ENCODE data around the gene SPDYE17.
"Not testable (repeated sequence)": the region's sequence is repeated elsewhere in the genome, so short reads cannot be mapped to it uniquely, and the experiment has no call there.

The SPDYE17 gene, protein sequence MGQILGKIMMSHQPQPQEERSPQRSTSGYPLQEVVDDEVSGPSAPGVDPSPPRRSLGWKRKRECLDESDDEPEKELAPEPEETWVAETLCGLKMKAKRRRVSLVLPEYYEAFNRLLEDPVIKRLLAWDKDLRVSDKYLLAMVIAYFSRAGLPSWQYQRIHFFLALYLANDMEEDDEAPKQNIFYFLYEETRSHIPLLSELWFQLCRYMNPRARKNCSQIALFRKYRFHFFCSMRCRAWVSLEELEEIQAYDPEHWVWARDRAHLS
- total RNA-seq, result 0 reads per million in 2 donors

DNA sequence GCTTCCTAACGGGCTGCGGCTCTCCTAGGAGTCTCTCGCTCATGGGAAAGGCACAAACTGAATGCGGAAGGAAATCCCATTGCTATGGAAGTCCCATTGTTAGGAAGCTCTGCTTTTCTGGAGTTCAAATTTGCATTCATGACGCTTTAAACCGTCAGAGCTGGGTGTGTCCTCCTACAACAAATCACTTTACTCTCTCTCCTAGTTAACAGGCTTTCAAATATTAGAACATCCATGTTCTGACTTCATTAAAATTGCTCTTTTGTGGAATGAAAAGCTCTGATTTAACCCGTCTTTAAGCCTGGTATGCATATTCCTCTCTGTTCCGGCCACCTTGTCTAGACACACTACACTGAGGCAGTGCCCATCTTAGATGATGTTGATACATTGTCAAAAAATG is at the start of gene SPDYE17:
SPDYE17 (minus strand) TSS at position 101 of the 400 bp plus-strand sequence. CDS start 1,791 bp downstream, outside the sequence.
- not testable (repeated sequence) for DNase-seq

DNA sequence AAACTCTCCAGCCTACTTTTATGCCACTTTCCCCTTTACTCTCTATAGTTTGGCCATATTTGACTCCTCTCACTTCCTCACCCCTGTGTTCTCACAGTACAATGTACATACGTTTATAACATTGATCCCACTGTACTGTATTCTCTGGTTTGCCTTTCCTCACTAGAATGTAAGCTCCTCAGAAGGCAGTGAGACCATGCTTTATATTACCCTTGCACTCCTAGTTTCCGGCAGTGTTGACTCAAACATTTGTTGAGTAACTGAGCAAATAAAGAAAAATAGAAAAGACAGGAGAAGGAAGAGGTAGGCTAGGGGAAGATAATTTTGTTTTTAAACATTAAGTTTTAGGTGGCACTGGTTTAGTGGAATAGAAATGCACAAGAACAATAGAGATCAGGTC is 48.1 kb upstream of the SPDYE17 start:
- not testable (repeated sequence) for DNase-seq

DNA sequence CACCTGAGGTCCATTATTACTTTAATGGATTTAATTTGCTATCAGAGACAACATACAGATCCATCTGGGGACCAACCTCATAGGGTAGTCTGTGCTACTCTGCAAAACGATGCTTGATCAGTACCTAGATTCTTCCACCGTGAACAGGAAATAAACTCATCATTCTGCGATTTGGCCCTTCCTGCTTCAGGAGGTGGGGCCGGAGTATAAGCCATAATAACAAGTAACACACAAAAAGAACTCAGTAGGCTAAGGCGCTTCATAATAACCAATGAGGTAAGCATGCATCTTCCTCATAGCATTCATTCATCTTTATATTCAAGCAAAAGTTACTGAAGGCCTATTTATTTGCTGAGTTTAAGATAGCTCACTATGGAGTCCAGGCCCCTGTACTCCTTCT is 47.5 kb upstream of the SPDYE17 start:
- peak in 1 of 5 experiments; percentile 3 for DNase-seq

DNA sequence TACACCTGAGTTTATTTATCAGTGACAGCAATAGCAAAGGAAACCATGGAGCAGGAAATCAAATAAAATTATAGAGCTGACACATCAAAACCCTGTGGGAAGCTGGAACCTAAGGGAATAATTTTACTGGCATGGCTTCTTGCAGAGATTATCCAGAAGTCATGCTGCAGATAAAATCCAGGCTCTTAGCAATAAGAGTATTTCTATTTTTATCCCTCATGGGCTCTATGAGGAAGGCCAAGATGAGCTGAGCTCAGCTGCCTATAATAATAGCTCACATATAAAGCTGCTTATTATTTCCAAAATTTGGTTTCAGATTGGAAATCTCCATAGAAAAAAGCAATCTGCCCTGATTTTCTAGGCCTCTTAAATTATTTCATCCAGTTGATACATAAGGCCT is 47.0 kb upstream of the SPDYE17 start:
- not testable (repeated sequence) for DNase-seq

DNA sequence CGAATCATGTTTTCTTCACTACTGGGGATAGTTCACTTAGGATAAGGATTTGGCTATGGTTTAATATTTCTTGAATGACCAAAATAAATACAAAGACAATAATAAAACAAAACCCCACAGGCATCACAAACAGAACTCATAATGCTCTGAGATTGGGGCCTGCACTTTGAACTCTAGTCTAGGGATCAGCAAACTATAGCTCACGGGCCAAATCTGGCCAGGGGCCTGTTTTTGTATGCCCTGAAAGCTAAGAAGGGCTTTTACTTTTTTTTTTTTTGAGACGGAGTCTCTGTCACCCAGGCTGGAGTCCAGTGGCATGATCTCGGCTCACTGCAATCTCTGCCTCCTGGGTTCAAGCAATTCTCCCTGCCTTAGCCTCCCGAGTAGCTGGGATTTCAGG is 44.9 kb upstream of the SPDYE17 start:
- not testable (repeated sequence) for DNase-seq

DNA sequence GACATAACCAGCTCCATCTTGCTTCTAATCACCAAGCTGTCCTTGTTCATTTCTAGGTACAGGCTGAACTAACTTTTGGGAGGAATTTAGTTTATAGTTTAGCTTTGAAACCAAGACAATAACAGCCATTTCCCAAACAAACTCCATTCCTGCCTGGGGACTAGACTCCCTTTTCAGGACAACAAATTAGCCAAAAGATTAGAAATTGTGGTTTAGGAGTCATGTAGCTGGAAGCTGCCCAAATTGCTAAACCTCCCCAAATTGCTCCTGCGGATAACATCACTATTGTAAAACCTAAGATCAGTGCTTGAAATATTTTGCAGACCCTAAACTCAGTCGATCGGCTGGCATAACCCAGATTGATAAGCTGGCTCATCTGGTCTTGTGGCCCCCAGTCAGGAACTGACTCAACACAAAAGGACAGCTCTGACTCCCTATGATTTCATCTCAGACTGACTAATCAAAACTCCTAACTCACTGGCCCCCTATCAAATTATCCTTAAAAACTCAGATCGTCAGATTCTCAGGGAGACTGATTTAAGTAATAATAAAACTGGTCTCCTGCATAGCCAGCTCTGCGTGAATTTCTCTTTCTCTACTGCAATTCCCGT is 42.7 kb upstream of the SPDYE17 start:
- not testable (repeated sequence) for DNase-seq

DNA sequence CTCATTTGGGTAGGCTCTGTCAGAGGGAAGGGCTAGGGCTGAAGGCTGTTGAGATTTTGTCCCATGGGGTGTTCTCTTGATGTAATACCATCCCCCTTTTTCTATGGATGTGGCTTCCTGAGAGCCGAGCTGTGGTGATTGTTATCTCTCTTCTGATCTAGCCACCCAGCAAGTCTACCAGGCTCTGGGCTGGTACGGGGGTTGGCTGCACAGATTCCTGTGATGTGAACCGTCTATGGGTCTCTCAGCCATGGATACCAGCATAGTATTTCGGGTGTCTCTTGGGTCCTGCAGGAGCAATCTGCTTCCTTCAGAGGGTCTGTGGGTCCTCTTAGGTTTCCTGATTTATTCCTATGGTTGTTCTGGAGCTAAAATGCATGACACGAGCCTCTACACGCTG is 38.9 kb upstream of the SPDYE17 start:
- not testable (repeated sequence) for DNase-seq

DNA sequence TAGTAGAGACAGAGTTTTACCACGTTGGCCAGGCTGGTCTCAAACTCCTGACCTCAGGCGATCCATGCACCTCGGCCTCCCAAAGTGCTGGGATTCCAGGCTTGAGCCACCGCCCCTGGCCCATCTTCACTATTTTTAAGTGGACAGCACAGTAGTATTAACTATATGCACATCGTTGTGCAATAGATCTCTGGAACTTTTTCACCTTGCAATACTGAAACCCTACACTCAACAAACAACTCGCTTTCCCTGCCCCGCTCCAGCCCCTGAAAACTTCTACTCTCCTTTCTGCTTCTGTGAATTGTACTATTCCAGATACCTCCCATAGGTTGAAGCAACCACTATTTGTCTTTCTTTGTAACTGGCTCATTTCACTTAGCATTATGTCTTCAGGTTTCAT is 33.7 kb upstream of the SPDYE17 start:
- DNase-seq, result not testable (repeated sequence)

DNA sequence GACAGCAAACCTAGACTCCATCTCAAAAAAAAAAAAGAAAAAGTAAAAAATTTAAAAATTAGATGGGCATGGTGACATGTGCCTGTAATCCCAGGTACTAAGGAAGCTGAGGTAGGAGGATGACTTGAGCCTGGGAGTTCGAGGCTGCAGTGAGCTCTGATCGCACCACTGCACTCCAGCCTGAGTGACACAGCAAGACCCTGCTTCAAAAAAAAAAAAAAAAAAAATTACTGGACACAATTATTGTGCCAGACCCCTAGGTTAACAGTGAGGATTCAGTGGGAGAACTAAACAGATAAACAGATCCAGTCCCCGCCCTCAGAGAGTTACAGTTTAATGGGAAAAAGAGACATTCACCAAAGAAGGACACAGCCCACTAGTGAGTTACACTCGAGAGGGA is 31.6 kb upstream of the SPDYE17 start:
- DNase-seq, result not testable (repeated sequence)

DNA sequence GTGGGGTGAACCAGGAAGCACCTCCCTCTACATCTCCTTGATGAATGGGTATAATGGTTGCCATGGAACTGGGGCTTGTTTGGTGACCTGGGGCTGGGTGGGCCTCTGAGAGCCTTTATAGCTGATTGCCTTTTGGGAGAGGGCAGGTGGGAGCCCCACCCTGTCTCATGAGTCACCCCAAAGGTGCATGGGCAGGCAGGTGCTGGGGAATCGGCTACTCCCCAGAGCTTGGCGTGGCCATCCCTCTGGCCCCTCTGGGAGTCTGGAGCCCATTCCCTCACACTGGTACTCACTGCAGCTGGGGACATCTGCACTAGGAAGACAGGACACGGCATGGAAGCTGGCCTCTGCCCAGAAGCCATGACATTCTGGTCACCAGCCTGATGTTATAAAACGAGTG is 30.4 kb upstream of the SPDYE17 start, which contains the start of gene SPDYE18:
SPDYE18 (minus strand) TSS at position 2 of the 400 bp plus-strand sequence. CDS start 2,046 bp downstream, outside the sequence.
- not testable (repeated sequence) for DNase-seq

DNA sequence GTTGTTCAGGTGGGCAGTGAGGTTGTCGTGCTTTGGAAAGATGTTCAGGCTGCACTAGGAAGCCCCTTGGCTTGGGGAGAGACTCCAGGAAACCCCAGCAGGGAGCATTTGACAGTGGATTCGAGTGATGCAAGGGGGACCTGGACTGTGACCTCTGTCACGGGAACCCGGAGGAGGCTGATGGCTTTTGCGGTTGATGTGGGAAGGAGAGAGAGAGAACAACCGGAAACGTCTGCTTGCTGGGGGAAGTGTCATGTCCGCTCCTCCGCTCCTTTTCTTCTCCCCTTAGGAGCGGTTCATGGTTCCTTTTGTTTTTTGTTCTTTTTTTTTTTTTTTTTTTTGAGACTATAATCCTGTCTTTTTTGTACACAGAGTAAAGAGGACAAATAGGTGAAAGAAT is 5.8 kb downstream of the SPDYE17 start:
- DNase-seq, result peak in 1 of 5 experiments; percentile 13

DNA sequence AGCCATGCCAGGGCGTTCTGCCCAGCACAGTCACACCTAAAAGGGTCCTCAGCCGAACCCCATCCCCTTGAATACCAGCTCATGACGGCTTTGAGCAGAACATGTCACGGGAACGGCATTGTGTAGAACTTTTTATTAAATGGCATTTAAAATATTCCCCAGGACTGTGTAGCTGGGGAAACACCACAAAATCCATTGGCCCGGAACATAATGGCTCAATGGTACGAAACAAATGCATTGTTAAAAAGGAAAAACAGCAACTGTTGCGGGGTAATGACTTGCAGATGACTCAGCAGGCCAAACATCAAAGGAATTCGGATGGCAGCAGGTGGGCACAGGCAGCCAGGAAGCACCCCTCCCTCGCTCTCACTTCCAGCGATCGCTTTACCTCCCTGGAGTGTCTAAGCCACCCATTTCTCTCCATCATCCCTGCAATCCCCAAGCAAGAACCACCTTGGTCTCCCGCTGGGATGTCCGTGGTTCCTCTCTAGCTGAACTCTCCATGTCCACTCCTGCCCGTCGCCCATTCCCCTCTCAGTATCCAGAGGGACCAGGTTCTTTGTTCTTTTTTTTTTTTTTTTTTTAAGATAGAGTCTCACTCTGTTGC is 22.0 kb downstream of the SPDYE17 start:
- DNase-seq, result not testable (repeated sequence)

DNA sequence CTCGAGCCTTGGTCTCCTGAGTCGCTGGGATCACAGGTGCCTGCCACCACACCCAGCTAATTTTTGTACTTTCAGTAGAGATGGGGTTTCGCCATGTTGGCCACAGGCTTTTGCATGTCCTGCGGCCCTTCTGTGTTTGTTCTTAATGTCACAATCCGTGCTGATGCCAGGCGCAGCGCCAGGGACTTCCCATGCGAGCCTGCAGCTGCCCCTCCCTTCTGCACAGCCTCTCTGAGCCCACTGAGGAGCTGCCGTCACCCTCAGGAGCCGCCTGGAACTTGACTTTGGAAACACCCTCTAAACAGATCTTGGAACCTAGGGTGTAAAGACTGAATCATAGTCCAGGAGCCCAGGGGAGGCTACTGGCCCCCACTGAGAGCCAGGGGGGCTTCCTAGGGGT is 24.2 kb downstream of the SPDYE17 start:
- DNase-seq, result not testable (repeated sequence)

DNA sequence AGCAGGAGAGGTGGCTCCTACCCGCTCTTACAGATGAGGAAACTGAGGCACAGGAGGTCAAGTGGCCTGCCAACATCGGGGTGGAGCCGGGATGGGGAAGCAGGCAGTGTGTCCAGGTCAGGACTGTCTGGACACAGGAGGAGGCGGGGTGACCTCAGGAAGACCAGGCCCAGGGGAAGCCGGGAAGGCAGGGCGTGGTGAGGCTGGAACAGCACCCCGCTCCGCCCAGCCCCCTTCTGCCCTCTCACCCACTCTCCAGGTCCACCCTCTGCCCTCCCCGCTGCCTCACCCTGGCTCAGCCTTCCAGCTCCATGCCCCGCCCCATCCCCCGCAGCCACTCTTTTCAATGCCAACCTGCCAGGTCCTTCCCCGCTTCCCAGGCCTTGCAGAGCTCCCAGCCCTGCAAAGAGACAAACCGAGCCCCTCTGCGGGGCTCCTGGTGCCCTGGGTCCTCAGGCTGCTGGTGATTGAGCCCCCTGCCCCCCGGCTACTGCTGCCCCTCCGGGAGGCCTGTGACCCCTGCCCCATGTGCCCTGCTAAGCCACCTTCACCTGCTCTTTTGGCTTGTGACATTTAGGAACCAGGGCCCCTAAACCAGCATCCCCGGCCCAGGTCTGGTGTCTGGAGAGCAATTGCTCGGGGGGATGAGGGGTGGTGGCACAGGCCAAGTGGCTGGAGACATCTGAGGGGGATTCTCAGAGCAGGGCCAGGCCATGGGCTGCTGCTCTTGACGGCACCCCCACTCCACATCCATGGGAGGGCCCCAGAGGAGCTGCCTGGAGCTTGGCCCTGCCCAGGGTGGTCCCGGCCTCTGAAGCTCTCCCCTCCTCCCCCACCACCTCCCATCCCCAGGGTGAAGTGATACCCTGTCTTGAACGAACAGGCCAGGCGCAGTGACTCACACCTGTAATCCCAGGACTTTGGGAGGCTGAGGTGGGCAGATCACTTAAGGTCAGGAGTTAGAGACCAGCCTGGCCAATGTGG is 25.7 kb downstream of the SPDYE17 start:
- DNase-seq, result not testable (repeated sequence)

DNA sequence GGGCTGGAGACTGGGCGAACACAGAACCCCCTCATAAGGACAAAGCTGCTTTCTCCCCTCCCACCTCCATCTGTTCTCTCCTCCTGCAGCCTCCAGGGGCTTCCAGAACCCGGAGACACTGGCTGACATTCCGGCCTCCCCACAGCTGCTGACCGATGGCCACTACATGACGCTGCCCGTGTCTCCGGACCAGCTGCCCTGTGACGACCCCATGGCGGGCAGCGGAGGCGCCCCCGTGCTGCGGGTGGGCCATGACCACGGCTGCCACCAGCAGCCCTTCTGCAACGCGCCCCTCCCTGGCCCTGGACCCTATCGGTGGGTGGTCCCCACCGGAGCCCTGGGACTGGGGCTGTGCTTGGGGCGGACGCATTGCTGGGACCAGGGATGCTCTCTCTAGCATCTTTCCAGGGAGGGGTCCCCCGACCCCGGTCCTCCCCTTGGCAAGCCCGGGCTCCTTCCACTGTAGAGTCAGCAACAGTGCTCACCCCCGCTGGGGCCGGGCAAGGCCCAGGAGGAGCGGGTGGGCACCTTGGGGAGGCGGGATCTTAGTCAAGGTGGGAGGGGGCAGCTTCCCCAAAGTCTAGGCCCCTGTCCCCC is 26.6 kb downstream of the SPDYE17 start:
- DNase-seq, result not testable (repeated sequence)

DNA sequence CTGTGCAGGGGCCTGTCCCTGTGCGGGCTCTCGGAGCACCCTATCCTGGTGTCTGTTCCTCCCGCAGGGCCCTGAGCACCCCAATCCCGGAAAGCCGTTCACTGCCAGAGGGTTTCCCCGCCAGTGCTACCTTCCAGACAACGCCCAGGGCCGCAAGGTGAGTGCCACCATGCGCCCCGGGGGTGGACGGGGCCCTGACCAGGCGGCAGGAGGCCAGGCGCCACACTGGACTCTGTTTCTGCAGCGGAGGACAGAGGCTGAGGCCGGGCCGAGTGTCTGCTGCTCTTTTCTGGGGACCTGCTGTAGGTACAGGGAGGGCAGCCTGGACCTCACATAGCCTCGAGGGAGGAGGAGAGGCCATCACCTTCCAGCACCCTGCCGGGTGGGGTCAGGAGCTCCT is 28.0 kb downstream of the SPDYE17 start:
- DNase-seq, result not testable (repeated sequence)

DNA sequence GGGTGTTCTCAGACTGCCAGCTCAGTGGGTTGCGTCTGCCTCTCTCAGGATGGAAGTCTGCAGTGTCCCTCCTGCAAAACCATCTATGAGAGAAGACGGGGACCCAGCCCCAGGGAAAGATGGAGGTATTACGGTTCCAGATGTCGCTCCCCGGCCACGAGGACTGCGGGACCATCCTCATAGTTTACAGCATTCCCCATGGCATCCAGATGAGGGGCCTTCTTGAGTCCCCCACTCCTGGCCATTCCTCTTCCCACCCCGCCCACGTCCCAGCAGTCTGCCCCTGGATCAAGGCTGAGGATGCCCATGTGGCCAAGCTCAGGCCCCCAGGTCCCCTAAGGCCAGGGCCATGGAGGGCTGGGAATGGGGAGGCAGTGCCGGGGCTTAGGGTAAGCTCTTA is 28.9 kb downstream of the SPDYE17 start:
- not testable (repeated sequence) for DNase-seq

DNA sequence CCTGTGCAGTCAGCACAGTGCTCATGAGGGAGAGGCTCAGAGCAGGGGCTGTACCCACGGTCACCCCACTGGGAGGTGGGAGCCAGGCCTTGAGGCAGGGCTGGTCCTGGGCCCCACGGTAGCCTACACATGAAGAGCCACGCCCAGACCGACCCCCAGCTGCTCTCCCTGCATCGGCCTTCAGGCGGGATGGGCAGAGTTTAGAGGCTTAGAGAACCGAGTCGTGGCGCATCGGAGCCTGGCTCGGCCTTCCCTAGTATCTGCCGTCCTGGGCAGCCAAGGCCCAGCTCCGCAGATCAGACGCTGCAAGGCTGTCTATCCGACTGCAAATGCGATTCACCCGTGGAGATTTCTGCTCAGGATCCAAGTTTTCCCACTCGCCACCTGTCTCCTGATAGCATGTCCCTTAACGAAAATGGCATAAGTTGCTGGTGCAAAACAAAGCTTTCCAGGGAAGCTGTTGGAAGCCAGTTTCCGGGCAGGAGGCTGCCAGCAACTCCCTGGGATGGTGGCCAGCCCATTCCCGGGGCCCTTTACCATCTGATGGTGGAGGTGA is 29.4 kb downstream of the SPDYE17 start:
- not testable (repeated sequence) for DNase-seq

DNA sequence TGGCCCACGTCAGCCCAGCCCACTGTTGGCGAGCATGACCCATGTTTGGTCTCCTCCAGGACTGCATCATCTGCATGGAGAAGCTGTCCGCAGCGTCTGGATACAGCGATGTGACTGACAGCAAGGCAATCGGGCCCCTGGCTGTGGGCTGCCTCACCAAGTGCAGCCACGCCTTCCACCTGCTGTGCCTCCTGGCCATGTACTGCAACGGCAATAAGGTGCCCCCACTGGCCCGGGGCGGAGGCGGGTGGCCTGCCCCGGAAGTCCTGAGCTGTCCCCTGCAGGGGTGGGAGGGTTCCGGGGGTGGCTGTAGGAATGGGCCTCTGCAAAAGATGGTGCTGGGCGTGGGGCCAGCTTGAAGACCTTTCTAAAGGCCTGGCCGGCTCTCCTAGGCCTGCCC is 30.1 kb downstream of the SPDYE17 start:
- DNase-seq, result not testable (repeated sequence)

DNA sequence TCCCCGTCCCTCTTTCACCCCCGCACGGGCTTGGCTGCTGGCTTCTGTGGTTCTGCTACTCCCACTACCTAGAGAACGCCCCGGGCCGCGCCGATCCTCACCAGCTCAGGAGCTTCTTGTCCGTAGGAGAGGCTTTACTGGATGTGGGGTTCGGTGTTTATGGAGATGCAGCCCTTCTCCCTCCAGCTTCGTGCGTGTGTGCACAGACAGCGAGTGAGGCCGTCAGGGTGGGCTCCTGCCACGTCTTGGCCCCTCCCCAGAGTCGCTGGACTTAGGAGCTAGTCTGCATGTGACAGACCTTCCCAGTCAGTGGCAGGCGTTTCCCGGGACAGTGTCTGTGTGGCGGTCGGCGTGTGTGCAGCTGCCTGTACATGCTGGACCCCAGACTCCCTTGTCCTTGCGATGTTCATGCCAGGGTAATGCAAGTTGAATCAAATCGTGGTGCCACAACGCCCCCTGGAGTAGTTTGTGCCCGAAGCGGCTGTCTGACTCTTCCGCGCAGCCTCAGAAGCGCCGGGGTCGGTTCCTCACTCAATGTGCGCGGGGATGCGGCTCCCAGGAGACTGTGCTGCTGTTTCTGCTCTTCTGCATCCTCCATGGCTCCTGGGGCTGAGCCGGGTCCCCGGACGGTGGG is 32.6 kb downstream of the SPDYE17 start:
- not testable (repeated sequence) for DNase-seq
